A673 (cell line): ENCODE measurements around the gene OVCA2. TPM values are rescaled to one million over a fixed set of nuclear protein-coding genes. Genes with fewer than 3 reads are reported as not detected.

Experiments used
- BruUV-seq: library from RNA; stranded (reverse); fragments of 400-500 nt; replicated peaks from 2 replicates; lab custom pipeline; 2021; lab: Mats Ljungman, UMichigan
- CTCF ChIA-PET: fragments of 300-600 bp; sonication (Branson Sonifier 250); formaldehyde crosslinking; loops from one replicate; lab custom pipeline; 2022; ENCODE audit warnings: antibody characterized with exemption; lab: Charles Lee
- POLR2A ChIA-PET: fragments of 300-600 bp; sonication (Branson Sonifier 250); formaldehyde crosslinking; loops from one replicate; lab custom pipeline; 2022; ENCODE audit warnings: antibody characterized with exemption; ENCODE audit not compliant: low non-redundant PET; lab: Charles Lee
- DNase-seq: peaks from one replicate; pipeline ENCODE4 v3.0.0-alpha.2; 2015; ENCODE audit warnings: low spot score
- H3K27ac ChIP-seq: fragments of 200-600 bp; sonication (generic); 2 replicates; pipeline ENCODE4 v1.5.1; 2016; ENCODE audit warnings: mixed run types, low read depth, mild to moderate bottlenecking, mixed read lengths, antibody characterized with exemption, low read length; ENCODE audit not compliant: poor library complexity, severe bottlenecking
- H3K27me3 ChIP-seq: fragments of 200-600 bp; sonication (generic); replicated peaks from 2 replicates; pipeline ENCODE4 v1.6.1; 2017; ENCODE audit warnings: mixed run types, low read depth, mild to moderate bottlenecking, mixed read lengths, antibody characterized with exemption, low read length; ENCODE audit not compliant: insufficient read depth, poor library complexity
- H3K36me3 ChIP-seq: fragments of 200-600 bp; sonication (generic); 2 replicates; pipeline ENCODE4 v1.6.1; 2016; ENCODE audit warnings: mixed run types, mild to moderate bottlenecking, mixed read lengths, antibody characterized with exemption, low read length; ENCODE audit not compliant: insufficient read depth, poor library complexity, severe bottlenecking
- H3K4me1 ChIP-seq: fragments of 200-600 bp; sonication (generic); 2 replicates; pipeline ENCODE4 v1.6.1; 2017; ENCODE audit warnings: mixed run types, mild to moderate bottlenecking, mixed read lengths, antibody characterized with exemption, low read length; ENCODE audit not compliant: insufficient read depth, poor library complexity, severe bottlenecking
- H3K4me3 ChIP-seq: fragments of 200-600 bp; sonication (generic); 2 replicates; pipeline ENCODE4 v1.5.1; 2016; ENCODE audit warnings: low read depth, mixed run types, mild to moderate bottlenecking, mixed read lengths, low read length; ENCODE audit not compliant: poor library complexity, severe bottlenecking
- H3K9me3 ChIP-seq: fragments of 200-600 bp; sonication (generic); 2 replicates; pipeline ENCODE4 v1.6.1; 2016; ENCODE audit warnings: mixed run types, low read depth, mild to moderate bottlenecking, mixed read lengths, antibody characterized with exemption, low read length; ENCODE audit not compliant: poor library complexity, severe bottlenecking
- CTCF ChIP-seq: fragments of 300-800, 200-600 bp; sonication (generic); conservative IDR thresholded peaks from 2 replicates; pipeline ENCODE4 v1.5.1; 2017; ENCODE audit warnings: low read depth, mild to moderate bottlenecking, antibody characterized with exemption, low read length, moderate library complexity, mixed read lengths
- EZH2 ChIP-seq: fragments of 200-600 bp; sonication (generic); IDR thresholded peaks from 2 replicates; pipeline ENCODE4 v1.6.1; 2017; ENCODE audit warnings: borderline replicate concordance, low read depth, mild to moderate bottlenecking, mixed read lengths, antibody characterized with exemption, low read length; ENCODE audit not compliant: poor library complexity, severe bottlenecking
- intact Hi-C: fragments of 100-400 bp; cut with micrococcal nuclease; formaldehyde crosslinking; loops from one replicate; pipeline ENCODE4 v1.10.0; 2022; ENCODE audit not compliant: unreplicated experiment
- total RNA-seq: library from RNA; stranded (reverse); gene quantifications from 2 replicates; pipeline ENCODE4 v1.2.3, GENCODE V29; 2021

The OVCA2 gene
- total RNA-seq, 1 experiment from 2014 or later, result 30.7 TPM

- no peak for DNase-seq
- no peaks in the 10 kb centered on the region for H3K36me3 ChIP-seq
- TF ChIP-seq EZH2 (no peak), CTCF (no peak)
- peaks cover 2% of the 10 kb centered on the region for H3K27me3 ChIP-seq
- intact Hi-C loops, result no loop called here
- no TSS peak for BruUV-seq
- no peak overlapping the region for H3K27ac ChIP-seq
- H3K9me3 ChIP-seq, result no peaks in the 10 kb centered on the region
- POLR2A ChIA-PET, result no interaction called here
- H3K4me3 ChIP-seq, result no peak overlapping the region
- CTCF ChIA-PET, result no interaction called here
- H3K4me1 ChIP-seq, result peaks cover 4% of the 10 kb centered on the region
These were observed 22.9 kb upstream of the OVCA2 start for GRCh38 chr17:2018716-2019510.

- Histone ChIP-seq H3K27ac (no peak overlapping the region), H3K4me3 (no peak overlapping the region), H3K4me1 (peaks cover 10% of the 10 kb centered on the region), H3K36me3 (no peaks in the 10 kb centered on the region), H3K27me3 (peaks cover 10% of the 10 kb centered on the region), H3K9me3 (no peaks in the 10 kb centered on the region)
- no peak for DNase-seq
- CTCF ChIA-PET, result interaction anchor here (0.6 kb wide), 1 partner anchor 22 kb away, joined by 4 read pairs; no protein-coding TSS in a partner anchor
- intact Hi-C loops, result no loop called here
- TF ChIP-seq CTCF, result no peak
- TF ChIP-seq EZH2, result no peak
- BruUV-seq, result no TSS peak
- POLR2A ChIA-PET, result no interaction called here
These were observed 22.1 kb upstream of the OVCA2 start for GRCh38 chr17:2019723-2020122.

GRCh38 chr17:2020721-2021120 is 21.1 kb upstream of the OVCA2 start:
- no peak for DNase-seq
- POLR2A ChIA-PET, result no interaction called here
- Histone ChIP-seq H3K36me3 (no peaks in the 10 kb centered on the region), H3K4me1 (peaks cover 12% of the 10 kb centered on the region), H3K9me3 (no peaks in the 10 kb centered on the region), H3K27me3 (peaks cover 13% of the 10 kb centered on the region), H3K4me3 (no peak overlapping the region), H3K27ac (no peak overlapping the region)
- intact Hi-C loops, result no loop called here
- TF ChIP-seq CTCF (no peak), EZH2 (no peak)
- CTCF ChIA-PET, result no interaction called here
- no TSS peak for BruUV-seq
